ENCODE data around the gene MYO10.

Gene MYO10

GRCh38 chr5:16704945-16705344, 231.1 kb downstream of the MYO10 start:
- DNase-seq: no peak

GRCh38 chr5:16702964-16703363, 233.1 kb downstream of the MYO10 start:
- DNase-seq: no peak

- DNase-seq: no peak
These were observed 234.7 kb downstream of the MYO10 start for GRCh38 chr5:16701134-16702099.

- DNase-seq: no peak
These were observed 236.0 kb downstream of the MYO10 start for GRCh38 chr5:16700081-16700480.

GRCh38 chr5:16695779-16696178, 240.3 kb downstream of the MYO10 start:
- no peak for DNase-seq

GRCh38 chr5:16693879-16694278, 242.2 kb downstream of the MYO10 start:
- DNase-seq: no peak

- DNase-seq: no peak
These were observed 244.4 kb downstream of the MYO10 start for GRCh38 chr5:16691731-16692130.

- peak; percentile 52 for DNase-seq
These were observed 245.7 kb downstream of the MYO10 start for GRCh38 chr5:16690243-16690852.

GRCh38 chr5:16687898-16688297, 248.2 kb downstream of the MYO10 start:
- DNase-seq: no peak

- DNase-seq: no peak
These were observed 251.0 kb downstream of the MYO10 start for GRCh38 chr5:16685069-16685468.

- no peak for DNase-seq
These were observed 254.2 kb downstream of the MYO10 start for GRCh38 chr5:16681876-16682275.

GRCh38 chr5:16679863-16680262, 256.2 kb downstream of the MYO10 start:
- peak; percentile 17 for DNase-seq

- no peak for DNase-seq
These were observed 256.9 kb downstream of the MYO10 start for GRCh38 chr5:16679190-16679589.

- DNase-seq: no peak
These were observed 260.3 kb downstream of the MYO10 start for GRCh38 chr5:16675806-16676205.

- no peak for DNase-seq
These were observed 261.3 kb downstream of the MYO10 start for GRCh38 chr5:16674750-16675149.

- DNase-seq: peak; percentile 58
These were observed 262.6 kb downstream of the MYO10 start for GRCh38 chr5:16673241-16674201.

- no peak for DNase-seq
These were observed 264.9 kb downstream of the MYO10 start for GRCh38 chr5:16671208-16671607.

- DNase-seq: no peak
These were observed 266.3 kb downstream of the MYO10 start for GRCh38 chr5:16669776-16670175.

- no peak for DNase-seq
These were observed 267.5 kb downstream of the MYO10 start for GRCh38 chr5:16668631-16669030.

- no peak for DNase-seq
These were observed 267.9 kb downstream of the MYO10 start for GRCh38 chr5:16668194-16668593.

GRCh38 chr5:16666883-16667398, 269.1 kb downstream of the MYO10 start:
- DNase-seq: peak; percentile 31

GRCh38 chr5:16666130-16666882, 269.8 kb downstream of the MYO10 start:
- DNase-seq: peak; percentile 9
